Retinal pigment epithelial cell (primary cell): ENCODE results near the gene SLC38A11.
"Not testable (repeated sequence)": the region's sequence is repeated elsewhere in the genome, so short reads cannot be mapped to it uniquely, and the experiment has no call there.

Source experiments
- DNase-seq: peaks from one replicate; pipeline ENCODE4 v3.0.0-alpha.2; 2010; ENCODE audit warnings: low read depth
- H3K4me3 ChIP-seq: 2 replicates; pipeline ENCODE4 v1.5.1; 2011; ENCODE audit warnings: mild to moderate bottlenecking, low read length, control low read depth, moderate library complexity
- TF ChIP-seq, protein P1 (sequence below): conservative IDR thresholded peaks from 2 replicates; pipeline ENCODE4 v1.5.1; 2011; ENCODE audit warnings: low read depth, low read length, control low read depth, inconsistent platforms

Gene SLC38A11

DNA sequence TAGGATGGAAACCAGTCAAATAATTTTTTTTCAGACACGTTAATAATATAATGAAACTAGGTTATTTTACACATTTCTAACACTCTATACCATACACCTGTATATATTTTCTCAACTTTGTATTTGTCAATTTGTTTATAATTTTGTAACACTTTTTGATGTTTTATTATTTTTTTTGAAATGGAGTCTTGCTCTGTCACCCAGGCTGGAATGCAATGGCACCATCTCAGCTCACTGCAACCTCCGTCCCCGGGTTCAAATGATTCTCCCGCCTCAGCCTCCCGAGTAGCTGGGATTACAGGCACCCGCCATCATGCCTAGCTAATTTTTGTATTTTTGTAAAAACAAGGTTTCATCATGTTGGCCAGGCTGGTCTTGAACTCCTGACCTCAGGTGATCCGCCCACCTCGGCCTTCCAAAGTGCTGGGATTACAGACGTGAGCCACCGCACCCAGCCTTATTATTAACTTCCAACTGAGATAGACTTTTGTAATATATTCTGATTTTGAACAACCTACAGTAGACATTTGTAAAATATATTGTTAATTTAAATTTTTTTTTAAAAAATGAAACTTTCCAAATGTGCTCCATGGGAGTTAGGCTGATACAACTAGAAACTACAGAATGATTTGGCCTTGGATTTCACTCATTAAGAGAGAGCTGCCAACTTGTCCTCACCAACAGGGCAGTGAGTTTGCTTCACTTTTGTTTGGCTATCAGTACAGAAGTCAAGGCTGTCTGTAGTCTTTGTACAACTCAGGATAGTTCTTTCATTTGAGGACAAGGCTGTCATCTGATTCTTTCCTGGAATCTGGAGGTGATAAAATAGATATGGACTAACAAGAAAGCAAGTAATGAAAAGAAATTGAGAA is 79.8 kb downstream of the SLC38A11 start:
- DNase-seq: no peak
- TF ChIP-seq, protein P1, sequence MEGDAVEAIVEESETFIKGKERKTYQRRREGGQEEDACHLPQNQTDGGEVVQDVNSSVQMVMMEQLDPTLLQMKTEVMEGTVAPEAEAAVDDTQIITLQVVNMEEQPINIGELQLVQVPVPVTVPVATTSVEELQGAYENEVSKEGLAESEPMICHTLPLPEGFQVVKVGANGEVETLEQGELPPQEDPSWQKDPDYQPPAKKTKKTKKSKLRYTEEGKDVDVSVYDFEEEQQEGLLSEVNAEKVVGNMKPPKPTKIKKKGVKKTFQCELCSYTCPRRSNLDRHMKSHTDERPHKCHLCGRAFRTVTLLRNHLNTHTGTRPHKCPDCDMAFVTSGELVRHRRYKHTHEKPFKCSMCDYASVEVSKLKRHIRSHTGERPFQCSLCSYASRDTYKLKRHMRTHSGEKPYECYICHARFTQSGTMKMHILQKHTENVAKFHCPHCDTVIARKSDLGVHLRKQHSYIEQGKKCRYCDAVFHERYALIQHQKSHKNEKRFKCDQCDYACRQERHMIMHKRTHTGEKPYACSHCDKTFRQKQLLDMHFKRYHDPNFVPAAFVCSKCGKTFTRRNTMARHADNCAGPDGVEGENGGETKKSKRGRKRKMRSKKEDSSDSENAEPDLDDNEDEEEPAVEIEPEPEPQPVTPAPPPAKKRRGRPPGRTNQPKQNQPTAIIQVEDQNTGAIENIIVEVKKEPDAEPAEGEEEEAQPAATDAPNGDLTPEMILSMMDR: no peak
- no peak overlapping the region for H3K4me3 ChIP-seq

DNA sequence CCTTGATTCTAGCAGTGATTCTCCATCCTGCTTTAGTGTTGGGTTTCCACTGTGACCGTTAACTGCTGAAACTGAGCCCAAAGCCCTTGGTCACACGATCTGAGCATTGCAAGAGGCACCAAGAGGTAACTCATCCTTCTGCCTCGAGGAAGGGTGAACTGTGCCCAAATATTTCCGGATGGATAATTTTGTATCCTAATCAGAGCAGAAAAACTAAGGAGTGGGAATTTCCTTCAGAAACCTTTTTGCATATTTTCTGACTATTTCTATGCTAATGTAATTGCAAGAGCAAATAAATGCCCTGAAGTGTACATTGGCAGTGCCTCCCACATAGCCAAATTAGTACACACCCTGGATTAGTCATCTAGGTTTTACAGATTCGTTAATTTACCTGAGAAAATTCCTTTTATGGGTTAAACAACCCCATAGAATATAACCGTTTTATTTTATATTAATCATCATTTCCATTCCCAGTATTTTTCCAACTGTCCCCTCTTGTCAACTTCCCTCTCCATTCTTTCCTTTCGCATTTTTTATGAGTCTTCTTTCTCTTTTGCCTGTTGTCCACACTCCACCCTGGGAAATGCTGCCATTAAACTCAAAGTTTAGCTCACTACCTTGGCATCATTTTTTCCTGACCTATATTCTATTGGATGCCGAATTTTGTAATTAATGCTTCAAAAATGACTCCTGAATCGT is 82.0 kb downstream of the SLC38A11 start:
- TF ChIP-seq, protein P1: no peak
- no peak overlapping the region for H3K4me3 ChIP-seq
- DNase-seq: no peak

DNA sequence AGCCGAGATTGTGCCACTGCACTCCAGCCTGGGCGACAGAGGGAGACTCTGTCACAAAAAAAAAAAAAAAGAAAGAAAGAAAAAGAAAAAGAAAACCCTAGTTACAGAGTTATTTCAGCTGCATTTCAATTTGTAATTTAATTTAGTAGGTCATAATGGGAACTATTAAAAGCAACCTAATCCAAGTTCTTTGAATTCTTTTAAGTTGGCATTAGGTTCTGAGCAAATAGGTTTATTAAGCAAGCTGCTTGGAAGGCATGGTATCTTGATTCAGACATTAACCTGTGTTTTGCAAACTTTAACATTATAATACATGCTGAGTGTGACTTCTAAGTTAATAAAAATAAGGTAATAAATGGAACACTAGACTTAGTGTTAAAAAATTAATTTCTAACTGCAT is 83.9 kb downstream of the SLC38A11 start:
- DNase-seq: peak; percentile 34
- TF ChIP-seq, protein P1: no peak
- no peak overlapping the region for H3K4me3 ChIP-seq

DNA sequence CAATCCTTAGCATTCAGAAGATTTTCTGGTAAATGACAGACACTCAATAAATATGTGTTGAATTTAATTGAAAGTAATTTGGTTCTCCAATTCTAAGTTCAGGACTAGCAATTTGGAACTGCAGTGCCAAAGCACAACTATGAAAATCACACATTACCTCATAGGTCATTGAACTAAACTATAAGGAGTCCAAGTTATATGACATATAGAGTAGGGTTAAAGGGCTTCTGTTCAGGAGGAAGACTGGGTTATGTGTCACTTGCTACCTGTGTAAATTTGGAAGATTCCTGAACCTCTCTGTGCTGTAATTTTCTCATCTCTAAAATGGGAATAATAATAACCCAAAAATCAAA is 85.9 kb downstream of the SLC38A11 start:
- H3K4me3 ChIP-seq: no peak overlapping the region
- no peak for DNase-seq
- TF ChIP-seq, protein P1: no peak

DNA sequence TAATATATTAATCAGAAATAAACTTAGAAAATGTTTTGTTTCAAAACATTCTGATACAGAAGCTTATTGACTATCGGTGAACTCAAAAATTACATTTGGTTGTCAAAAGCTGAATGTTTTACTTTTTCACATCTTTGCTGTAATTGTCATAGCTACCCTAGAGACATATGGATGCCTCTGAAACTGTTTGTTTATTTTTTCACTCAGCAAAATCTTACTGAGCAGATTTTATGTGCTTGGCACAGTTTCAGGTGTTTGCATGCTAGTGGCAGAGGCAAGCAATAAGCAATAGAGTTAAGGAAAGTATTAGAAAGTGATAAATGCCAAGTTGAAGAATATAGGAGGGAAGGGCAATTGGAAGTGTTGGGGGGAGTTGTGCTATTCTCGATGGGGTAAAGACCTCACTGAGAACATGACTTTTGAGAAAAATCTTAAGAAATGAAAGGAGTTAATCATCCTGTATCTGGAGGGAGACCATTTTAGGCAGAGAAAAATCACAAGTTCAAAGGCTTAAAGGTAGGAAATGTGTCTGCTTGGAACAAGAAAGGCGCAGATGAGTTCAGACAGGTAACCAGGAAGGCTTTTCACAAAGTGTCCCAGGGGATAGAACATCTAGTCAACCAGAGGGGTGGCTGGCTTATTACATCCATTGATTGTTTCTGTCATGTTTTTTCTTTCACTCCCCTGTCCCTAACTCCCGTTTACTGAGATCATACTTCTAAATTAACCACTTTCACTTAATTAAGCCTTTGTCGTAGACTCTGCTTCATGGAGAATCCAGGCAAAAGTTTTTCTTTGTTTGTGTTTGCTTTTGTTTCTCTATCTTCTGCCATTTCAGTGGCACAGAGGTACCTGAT is 86.5 kb downstream of the SLC38A11 start:
- DNase-seq: no peak
- H3K4me3 ChIP-seq: no peak overlapping the region
- TF ChIP-seq, protein P1: no peak

DNA sequence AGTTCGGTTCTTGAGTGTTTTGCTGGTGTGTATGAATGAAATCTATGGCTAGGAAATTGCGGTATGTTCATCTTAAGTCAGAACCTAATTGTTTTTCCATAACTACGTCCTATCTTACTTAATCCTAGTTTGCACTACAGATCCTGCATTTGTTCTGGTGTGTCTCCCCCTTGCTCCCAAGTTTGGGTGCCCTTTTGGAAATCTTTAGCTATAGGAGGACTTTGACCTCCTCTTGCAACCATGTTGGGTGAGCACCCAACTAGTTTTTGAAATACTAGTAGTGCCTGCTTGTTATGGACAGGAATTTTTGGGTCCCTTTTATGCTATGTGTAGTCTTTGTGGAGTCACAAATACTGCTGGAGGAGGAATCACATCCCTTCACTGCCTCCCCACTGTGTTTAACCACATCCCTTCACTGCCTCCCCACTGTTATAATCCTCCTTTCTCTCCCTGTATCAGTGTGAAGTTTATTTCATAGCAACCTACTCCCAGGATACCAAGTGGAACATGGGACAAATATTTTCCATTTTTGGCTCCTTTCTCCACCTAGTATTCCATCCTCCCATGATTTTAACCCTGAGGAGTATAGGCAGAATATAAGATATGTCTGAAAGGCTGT is 87.4 kb downstream of the SLC38A11 start:
- no peak overlapping the region for H3K4me3 ChIP-seq
- DNase-seq: no peak
- TF ChIP-seq, protein P1: no peak

DNA sequence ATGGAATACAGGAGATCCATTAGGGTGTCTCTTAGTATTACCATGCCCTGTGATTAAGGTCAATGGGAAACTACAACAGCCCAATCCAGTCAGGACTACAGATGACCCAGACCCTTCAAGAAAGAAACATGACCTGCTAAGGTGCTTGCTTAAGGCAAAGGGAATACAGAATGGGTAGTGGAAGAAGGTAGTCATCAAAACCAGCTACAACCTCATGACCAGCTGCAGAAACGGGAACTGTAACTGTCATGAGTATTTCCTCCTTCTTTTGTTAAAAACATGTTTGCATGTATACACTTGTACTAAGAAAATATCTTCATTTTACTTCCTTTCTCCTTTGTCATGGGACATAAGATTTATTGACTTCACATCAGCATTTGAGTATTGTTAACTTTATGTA is 88.9 kb downstream of the SLC38A11 start:
- H3K4me3 ChIP-seq, DNase-seq: not testable (repeated sequence)
